ENCODE data around the gene MYO1D. TPM values are rescaled to one million over a fixed set of nuclear protein-coding genes. Genes with fewer than 3 reads are reported as not detected.

The MYO1D gene
- total and polyA plus RNA-seq, 2 experiments from 2014 or later = 34.3 to 43.7 TPM

GRCh38 chr17:32699247-32699646 lies 177.7 kb downstream of the MYO1D start:
- no peak for DNase-seq (ENCODE audit: low read depth in 1 of 2, low spot score in 1 of 2)
- TF ChIP-seq CTCF (IDR thresholded peaks at IDR 0.05; ENCODE audit: low read depth, low read length) = no peak
- Histone ChIP-seq H3K27ac (no peak overlapping the region), H3K4me1 (ENCODE audit: low read depth) (no peaks in the 10 kb centered on the region), H3K36me3 (peaks cover 5% of the 10 kb centered on the region), H3K9me3 (ENCODE audit: low read depth) (no peaks in the 10 kb centered on the region), H3K27me3 (no peaks in the 10 kb centered on the region), H3K4me3 (no peak overlapping the region)

GRCh38 chr17:32697728-32698625 lies 178.9 kb downstream of the MYO1D start:
- H3K36me3 ChIP-seq = peaks cover 5% of the 10 kb centered on the region
- no peak for TF ChIP-seq CTCF (IDR thresholded peaks at IDR 0.05; ENCODE audit: low read depth, low read length)
- no peak overlapping the region for H3K4me3 ChIP-seq
- no peaks in the 10 kb centered on the region for H3K27me3 ChIP-seq
- H3K9me3 ChIP-seq (ENCODE audit: low read depth) = no peaks in the 10 kb centered on the region
- no peaks in the 10 kb centered on the region for H3K4me1 ChIP-seq (ENCODE audit: low read depth)
- H3K27ac ChIP-seq = no peak overlapping the region
- no peak for DNase-seq (ENCODE audit: low read depth in 1 of 2, low spot score in 1 of 2)

GRCh38 chr17:32696426-32696825 lies 180.5 kb downstream of the MYO1D start:
- no peak for DNase-seq (ENCODE audit: low read depth in 1 of 2, low spot score in 1 of 2)
- H3K27ac ChIP-seq = no peak overlapping the region
- no peak for TF ChIP-seq CTCF (IDR thresholded peaks at IDR 0.05; ENCODE audit: low read depth, low read length)
- no peaks in the 10 kb centered on the region for H3K27me3 ChIP-seq
- H3K4me1 ChIP-seq (ENCODE audit: low read depth) = no peaks in the 10 kb centered on the region
- peaks cover 5% of the 10 kb centered on the region for H3K36me3 ChIP-seq
- no peak overlapping the region for H3K4me3 ChIP-seq
- no peaks in the 10 kb centered on the region for H3K9me3 ChIP-seq (ENCODE audit: low read depth)

GRCh38 chr17:32695864-32696263 lies 181.1 kb downstream of the MYO1D start:
- Histone ChIP-seq H3K36me3 (peaks cover 5% of the 10 kb centered on the region), H3K4me3 (no peak overlapping the region), H3K27ac (no peak overlapping the region), H3K4me1 (ENCODE audit: low read depth) (no peaks in the 10 kb centered on the region), H3K9me3 (ENCODE audit: low read depth) (no peaks in the 10 kb centered on the region), H3K27me3 (no peaks in the 10 kb centered on the region)
- no peak for DNase-seq (ENCODE audit: low read depth in 1 of 2, low spot score in 1 of 2)
- TF ChIP-seq CTCF (IDR thresholded peaks at IDR 0.05; ENCODE audit: low read depth, low read length) = no peak

GRCh38 chr17:32693194-32693897 lies 183.6 kb downstream of the MYO1D start:
- no peaks in the 10 kb centered on the region for H3K27me3 ChIP-seq
- no peak overlapping the region for H3K4me3 ChIP-seq
- H3K36me3 ChIP-seq = no peaks in the 10 kb centered on the region
- no peak overlapping the region for H3K27ac ChIP-seq
- no peak for TF ChIP-seq CTCF (IDR thresholded peaks at IDR 0.05; ENCODE audit: low read depth, low read length)
- no peak for DNase-seq (ENCODE audit: low read depth in 1 of 2, low spot score in 1 of 2)
- no peaks in the 10 kb centered on the region for H3K4me1 ChIP-seq (ENCODE audit: low read depth)
- H3K9me3 ChIP-seq (ENCODE audit: low read depth) = no peaks in the 10 kb centered on the region
